Neural cell (in vitro differentiated cells): ENCODE measurements around the gene PLCL1.

Experiments used
- EZH2 ChIP-seq: fragments of 200-600, 300-800 bp; shearing (Covaris generic), sonication (generic); IDR thresholded peaks from 2 replicates; pipeline ENCODE4 v1.6.1; 2014; ENCODE audit warnings: antibody characterized with exemption, low read length, borderline replicate concordance, mild to moderate bottlenecking; ENCODE audit not compliant: insufficient read depth, poor library complexity, severe bottlenecking
- SMC3 ChIP-seq: fragments of 450-650 bp; conservative IDR thresholded peaks from 2 replicates; pipeline ENCODE4 v1.6.1; 2014; ENCODE audit warnings: antibody characterized with exemption, mild to moderate bottlenecking, moderate library complexity; ENCODE audit not compliant: poor library complexity
- TF ChIP-seq, protein P1 (sequence below): fragments of 450-650 bp; IDR thresholded peaks from 2 replicates; pipeline ENCODE4 v1.5.1; 2014; ENCODE audit warnings: antibody characterized with exemption, mild to moderate bottlenecking, moderate library complexity; ENCODE audit not compliant: poor library complexity, severe bottlenecking

GRCh38 chr2:197969391-197969893 lies 165.0 kb downstream of the PLCL1 start:
- no peak for TF ChIP-seq EZH2
- no peak for TF ChIP-seq SMC3
- TF ChIP-seq, protein P1, sequence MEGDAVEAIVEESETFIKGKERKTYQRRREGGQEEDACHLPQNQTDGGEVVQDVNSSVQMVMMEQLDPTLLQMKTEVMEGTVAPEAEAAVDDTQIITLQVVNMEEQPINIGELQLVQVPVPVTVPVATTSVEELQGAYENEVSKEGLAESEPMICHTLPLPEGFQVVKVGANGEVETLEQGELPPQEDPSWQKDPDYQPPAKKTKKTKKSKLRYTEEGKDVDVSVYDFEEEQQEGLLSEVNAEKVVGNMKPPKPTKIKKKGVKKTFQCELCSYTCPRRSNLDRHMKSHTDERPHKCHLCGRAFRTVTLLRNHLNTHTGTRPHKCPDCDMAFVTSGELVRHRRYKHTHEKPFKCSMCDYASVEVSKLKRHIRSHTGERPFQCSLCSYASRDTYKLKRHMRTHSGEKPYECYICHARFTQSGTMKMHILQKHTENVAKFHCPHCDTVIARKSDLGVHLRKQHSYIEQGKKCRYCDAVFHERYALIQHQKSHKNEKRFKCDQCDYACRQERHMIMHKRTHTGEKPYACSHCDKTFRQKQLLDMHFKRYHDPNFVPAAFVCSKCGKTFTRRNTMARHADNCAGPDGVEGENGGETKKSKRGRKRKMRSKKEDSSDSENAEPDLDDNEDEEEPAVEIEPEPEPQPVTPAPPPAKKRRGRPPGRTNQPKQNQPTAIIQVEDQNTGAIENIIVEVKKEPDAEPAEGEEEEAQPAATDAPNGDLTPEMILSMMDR, result no peak
